HepG2 (cell line): ENCODE results near the gene HSPA1B. TPM values are rescaled to one million over a fixed set of nuclear protein-coding genes. Genes with fewer than 3 reads are reported as not detected.

Source experiments
- ARID2 ChIP-seq: sonication (generic); formaldehyde crosslinking; IDR thresholded peaks from 2 replicates; pipeline ENCODE4 v1.8.1; 2022; ENCODE audit warnings: mild to moderate bottlenecking, missing genetic modification reagents, borderline replicate concordance
- ARNT2 ChIP-seq: sonication (generic); formaldehyde crosslinking; IDR thresholded peaks from 2 replicates; pipeline ENCODE4 v1.8.0; 2022; ENCODE audit warnings: mild to moderate bottlenecking, low read depth, missing genetic modification reagents, moderate library complexity
- BORCS8-MEF2B ChIP-seq: sonication (generic); formaldehyde crosslinking; IDR thresholded peaks from 2 replicates; pipeline ENCODE4 v1.8.0; 2022; ENCODE audit warnings: mild to moderate bottlenecking, missing genetic modification reagents
- BRD4 ChIP-seq: sonication (generic); formaldehyde crosslinking; IDR thresholded peaks from 2 replicates; pipeline ENCODE4 v1.4.0; 2020; ENCODE audit warnings: missing genetic modification reagents
- ETS1 ChIP-seq: sonication (generic); formaldehyde crosslinking; IDR thresholded peaks from 2 replicates; pipeline ENCODE4 v1.4.0; 2020; ENCODE audit warnings: missing genetic modification reagents
- GABPB1 ChIP-seq: IDR thresholded peaks from 2 replicates; pipeline ENCODE4 v1.6.1; 2016; ENCODE audit warnings: mild to moderate bottlenecking, missing genetic modification reagents, moderate library complexity, missing compliant biosample characterization
- HIVEP1 ChIP-seq: sonication (generic); formaldehyde crosslinking; IDR thresholded peaks from 2 replicates; pipeline ENCODE4 v1.4.0; 2020; ENCODE audit warnings: mild to moderate bottlenecking, missing genetic modification reagents
- HNRNPLL ChIP-seq: fragments of 200-400 bp; formaldehyde crosslinking; IDR thresholded peaks from 2 replicates; pipeline ENCODE4 v1.6.1; 2017; ENCODE audit warnings: mild to moderate bottlenecking, low read depth, low read length; ENCODE audit not compliant: poor library complexity, severe bottlenecking
- KDM4B ChIP-seq: sonication (generic); formaldehyde crosslinking; IDR thresholded peaks from 2 replicates; pipeline ENCODE4 v1.4.0; 2020; ENCODE audit warnings: missing genetic modification reagents
- KDM5A ChIP-seq: fragments of 200-600 bp; sonication (generic); IDR thresholded peaks from 2 replicates; pipeline ENCODE4 v1.7.0; 2018; ENCODE audit warnings: antibody characterized with exemption, mild to moderate bottlenecking, low read length, borderline replicate concordance
- KLF11 ChIP-seq: IDR thresholded peaks from 2 replicates; pipeline ENCODE4 v1.6.1; 2016; ENCODE audit warnings: missing compliant biosample characterization
- KLF16 ChIP-seq, 2 experiments: sonication (generic) in 1 of 2; formaldehyde crosslinking in 1 of 2; IDR thresholded peaks; 2 replicates each; pipeline versions ENCODE4 v1.6.1 to v1.8.0; 2016 to 2023; ENCODE audit warnings: missing genetic modification reagents in 2 of 2, missing compliant biosample characterization in 1 of 2
- KMT2A ChIP-seq: sonication (generic); formaldehyde crosslinking; IDR thresholded peaks from 2 replicates; pipeline ENCODE4 v1.4.0; 2020; ENCODE audit warnings: missing genetic modification reagents
- MXI1 ChIP-seq: IDR thresholded peaks from 3 replicates; pipeline ENCODE4 v1.6.1; 2012; ENCODE audit warnings: low read depth, low read length, inconsistent platforms, borderline replicate concordance
- PHF8 ChIP-seq: sonication (generic); formaldehyde crosslinking; IDR thresholded peaks from 2 replicates; pipeline ENCODE4 v1.5.0; 2020; ENCODE audit warnings: missing genetic modification reagents
- ZBTB2 ChIP-seq: sonication (generic); formaldehyde crosslinking; IDR thresholded peaks from 2 replicates; pipeline ENCODE4 v1.8.0; 2022; ENCODE audit warnings: low read depth, missing genetic modification reagents
- ZFY ChIP-seq: sonication (generic); formaldehyde crosslinking; IDR thresholded peaks from 2 replicates; pipeline ENCODE4 v1.4.0; 2020; ENCODE audit warnings: missing genetic modification reagents
- ZMYM3 ChIP-seq: sonication (generic); formaldehyde crosslinking; IDR thresholded peaks from 2 replicates; pipeline ENCODE4 v1.5.1; 2020; ENCODE audit warnings: mild to moderate bottlenecking, missing genetic modification reagents
- ZNF121 ChIP-seq: sonication (generic); formaldehyde crosslinking; IDR thresholded peaks from 2 replicates; pipeline ENCODE4 v1.5.0; 2020; ENCODE audit warnings: mild to moderate bottlenecking, missing genetic modification reagents
- ZNF18 ChIP-seq: sonication (generic); formaldehyde crosslinking; IDR thresholded peaks from 2 replicates; pipeline ENCODE4 v1.8.0; 2022; ENCODE audit warnings: mild to moderate bottlenecking, missing genetic modification reagents; ENCODE audit not compliant: insufficient replicate concordance
- ZNF337 ChIP-seq: sonication (generic); formaldehyde crosslinking; IDR thresholded peaks from 2 replicates; pipeline ENCODE4 v1.5.1; 2020; ENCODE audit warnings: missing genetic modification reagents, low read depth, mild to moderate bottlenecking, borderline replicate concordance
- ZNF749 ChIP-seq: sonication (generic); formaldehyde crosslinking; IDR thresholded peaks from 2 replicates; pipeline ENCODE4 v1.8.0; 2022; ENCODE audit warnings: mild to moderate bottlenecking, missing genetic modification reagents, moderate library complexity, borderline replicate concordance
- ZNF770 ChIP-seq: sonication (generic); formaldehyde crosslinking; IDR thresholded peaks from 2 replicates; pipeline ENCODE4 v1.5.0; 2020; ENCODE audit warnings: mild to moderate bottlenecking, missing genetic modification reagents
- ZNF850 ChIP-seq: sonication (generic); formaldehyde crosslinking; conservative IDR thresholded peaks from 2 replicates; pipeline ENCODE4 v1.9.0; 2021; ENCODE audit warnings: mild to moderate bottlenecking, missing genetic modification reagents
- polyA plus RNA-seq, 8 experiments: library from polyadenylated mRNA; depleted of rRNA in 3 of 8; stranded (reverse) in 7 of 8; unstranded in 1 of 8; fragments of >200 nt; fragmentation: Illumina TruSeq in 4 of 8; extraction: Trizol in 4 of 8; gene quantifications; 2 replicates each; pipeline versions ENCODE4 v1.2.1 to v1.2.3, GENCODE V29; 2011 to 2016; ENCODE audit warnings: low read depth in 4 of 8, missing spikeins in 1 of 8, mixed read lengths in 1 of 8; ENCODE audit not compliant: insufficient read depth in 1 of 8
- total RNA-seq, 5 experiments: library from RNA; depleted of rRNA; stranded (reverse); fragments of >200 nt; fragmentation: Illumina TruSeq; extraction: Trizol; gene quantifications; 2 replicates each; pipeline ENCODE4 v1.2.3, GENCODE V29; 2016; ENCODE audit warnings: low read depth in 1 of 5

The HSPA1B gene
- total and polyA plus RNA-seq, 2 of the 13 experiments (the other 11 are each of a cell fraction or from before 2014, with no cell fraction given): 26.0 to 186 TPM

- TF ChIP-seq ZNF121 (CRISPR knock-in tag): peak; percentile 82
- TF ChIP-seq GABPB1 (CRISPR knock-in tag): peak; percentile 39; the same call in 1 of the 2 replicates
- TF ChIP-seq PHF8: peak; percentile 27; the same call in 1 of the 2 replicates
- no peak for TF ChIP-seq KLF16 (CRISPR knock-in tag; IDR thresholded peaks at IDR 0.05)
- TF ChIP-seq BRD4 (CRISPR knock-in tag): no peak
- TF ChIP-seq MXI1: 0 out of 3 replicates have a peak, but pooled peaks have one; percentile 6
- TF ChIP-seq ZFY (CRISPR knock-in tag): no peak
- peak; percentile 41; the same call in 1 of the 2 replicates for TF ChIP-seq ARNT2 (CRISPR knock-in tag)
- 0 out of 2 replicates have a peak, but pooled peaks have one; percentile 81 for TF ChIP-seq ZNF850 (CRISPR knock-in tag)
- no peak for TF ChIP-seq ARID2 (CRISPR knock-in tag)
- peak; percentile 62; the same call in 1 of the 2 replicates for TF ChIP-seq ZNF749
- no peak for TF ChIP-seq HIVEP1 (CRISPR knock-in tag)
- peak; percentile 97 for TF ChIP-seq ZNF770 (CRISPR knock-in tag)
- TF ChIP-seq BORCS8-MEF2B (CRISPR knock-in tag): no peak
- TF ChIP-seq KLF11: no peak
- TF ChIP-seq ETS1 (CRISPR knock-in tag): no peak
- peak; percentile 48; the same call in 1 of the 2 replicates for TF ChIP-seq KDM5A
- TF ChIP-seq HNRNPLL: peak; percentile 55
- TF ChIP-seq ZNF18 (CRISPR knock-in tag): peak; percentile 15
- no peak for TF ChIP-seq ZNF337 (CRISPR knock-in tag)
- no peak for TF ChIP-seq ZBTB2 (CRISPR knock-in tag)
- TF ChIP-seq KDM4B: no peak
- TF ChIP-seq KMT2A: 0 out of 2 replicates have a peak, but pooled peaks have one; percentile 2
- peak; percentile 85 for TF ChIP-seq ZMYM3 (CRISPR knock-in tag)
Measured at GRCh38 chr6:31821301-31822035, 6.1 kb upstream of the HSPA1B start (continued).
